PFSK-1 (cell line): Measurements from ENCODE around the gene PIGQ.
A peak's percentile ranks its signal among the peaks of the same experiment; 100 is the strongest.

Experiments used
- FOXP2 ChIP-seq: optimal IDR thresholded peaks from 2 replicates; pipeline ENCODE3; 2011; ENCODE audit warnings: borderline replicate concordance, control low read depth, inconsistent platforms; ENCODE audit not compliant: insufficient read depth; ENCODE audit errors: extremely low read length, extremely low read depth
- POLR2AphosphoS5 ChIP-seq: IDR thresholded peaks from 2 replicates; pipeline ENCODE4 v1.6.1; 2012; ENCODE audit warnings: low read depth, mild to moderate bottlenecking, control low read depth, low read length, moderate library complexity
- SIN3A ChIP-seq: IDR thresholded peaks from 2 replicates; pipeline ENCODE4 v1.6.1; 2012; ENCODE audit warnings: mild to moderate bottlenecking, low read length, moderate library complexity, borderline replicate concordance; ENCODE audit not compliant: insufficient read depth
- TAF1 ChIP-seq: IDR thresholded peaks from 2 replicates; pipeline ENCODE4 v1.6.1; 2012; ENCODE audit warnings: low read length, control low read depth, borderline replicate concordance; ENCODE audit not compliant: insufficient read depth
- TF ChIP-seq, protein P1 (sequence below), 2 experiments: IDR thresholded peaks; 2 replicates each; pipeline versions ENCODE4 v1.6.1 to v1.8.0; 2011 to 2012; ENCODE audit warnings: low read depth in 2 of 2, low read length in 2 of 2, control low read depth in 1 of 2, inconsistent platforms in 1 of 2, mild to moderate bottlenecking in 1 of 2, moderate library complexity in 1 of 2; ENCODE audit not compliant: insufficient read depth in 1 of 2

PIGQ gene

GRCh38 chr16:630249-630814 lies 60.6 kb downstream of the PIGQ start:
- TF ChIP-seq FOXP2 (no peak), POLR2AphosphoS5 (no peak), TAF1 (no peak), SIN3A (no peak)
- TF ChIP-seq, protein P1, sequence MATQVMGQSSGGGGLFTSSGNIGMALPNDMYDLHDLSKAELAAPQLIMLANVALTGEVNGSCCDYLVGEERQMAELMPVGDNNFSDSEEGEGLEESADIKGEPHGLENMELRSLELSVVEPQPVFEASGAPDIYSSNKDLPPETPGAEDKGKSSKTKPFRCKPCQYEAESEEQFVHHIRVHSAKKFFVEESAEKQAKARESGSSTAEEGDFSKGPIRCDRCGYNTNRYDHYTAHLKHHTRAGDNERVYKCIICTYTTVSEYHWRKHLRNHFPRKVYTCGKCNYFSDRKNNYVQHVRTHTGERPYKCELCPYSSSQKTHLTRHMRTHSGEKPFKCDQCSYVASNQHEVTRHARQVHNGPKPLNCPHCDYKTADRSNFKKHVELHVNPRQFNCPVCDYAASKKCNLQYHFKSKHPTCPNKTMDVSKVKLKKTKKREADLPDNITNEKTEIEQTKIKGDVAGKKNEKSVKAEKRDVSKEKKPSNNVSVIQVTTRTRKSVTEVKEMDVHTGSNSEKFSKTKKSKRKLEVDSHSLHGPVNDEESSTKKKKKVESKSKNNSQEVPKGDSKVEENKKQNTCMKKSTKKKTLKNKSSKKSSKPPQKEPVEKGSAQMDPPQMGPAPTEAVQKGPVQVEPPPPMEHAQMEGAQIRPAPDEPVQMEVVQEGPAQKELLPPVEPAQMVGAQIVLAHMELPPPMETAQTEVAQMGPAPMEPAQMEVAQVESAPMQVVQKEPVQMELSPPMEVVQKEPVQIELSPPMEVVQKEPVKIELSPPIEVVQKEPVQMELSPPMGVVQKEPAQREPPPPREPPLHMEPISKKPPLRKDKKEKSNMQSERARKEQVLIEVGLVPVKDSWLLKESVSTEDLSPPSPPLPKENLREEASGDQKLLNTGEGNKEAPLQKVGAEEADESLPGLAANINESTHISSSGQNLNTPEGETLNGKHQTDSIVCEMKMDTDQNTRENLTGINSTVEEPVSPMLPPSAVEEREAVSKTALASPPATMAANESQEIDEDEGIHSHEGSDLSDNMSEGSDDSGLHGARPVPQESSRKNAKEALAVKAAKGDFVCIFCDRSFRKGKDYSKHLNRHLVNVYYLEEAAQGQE (IDR thresholded peaks at IDR 0.05; ENCODE audit: insufficient read depth in 1 of 2, low read depth in 2 of 2, low read length in 2 of 2): no peak

GRCh38 chr16:630815-631405 lies 61.1 kb downstream of the PIGQ start, which contains the start of gene WFIKKN1:
Gene WFIKKN1, plus strand, starts transcription at chr16:630985. Its CDS starts 269 bp downstream, at chr16:631254.
- TF ChIP-seq POLR2AphosphoS5: 0 out of 2 replicates have a peak, but pooled peaks have one; percentile 8
- TF ChIP-seq, protein P1 (IDR thresholded peaks at IDR 0.05; ENCODE audit: insufficient read depth in 1 of 2, low read depth in 2 of 2, low read length in 2 of 2): no peak

GRCh38 chr16:631808-632358 lies 62.1 kb downstream of the PIGQ start:
- TF ChIP-seq, protein P1 (IDR thresholded peaks at IDR 0.05; ENCODE audit: insufficient read depth in 1 of 2, low read depth in 2 of 2, low read length in 2 of 2): no peak
- no peak for TF ChIP-seq TAF1
- no peak for TF ChIP-seq FOXP2
- TF ChIP-seq SIN3A: no peak
- TF ChIP-seq POLR2AphosphoS5: no peak

- TF ChIP-seq SIN3A: no peak
- TF ChIP-seq, protein P1 (IDR thresholded peaks at IDR 0.05; ENCODE audit: insufficient read depth in 1 of 2, low read depth in 2 of 2, low read length in 2 of 2): no peak
- no peak for TF ChIP-seq FOXP2
- no peak for TF ChIP-seq POLR2AphosphoS5
- TF ChIP-seq TAF1: no peak
Observed at GRCh38 chr16:632486-633335, 62.9 kb downstream of the PIGQ start.
